A549 (cell line): ENCODE measurements around the gene FAM47E. TPM values are rescaled to one million over a fixed set of nuclear protein-coding genes. Genes with fewer than 3 reads are reported as not detected.
A peak's percentile ranks its signal among the peaks of the same experiment; 100 is the strongest.

ENCODE experiments used
- ATAC-seq, 2 experiments: fragments of 200-7000 bp in 1 of 2; fragments of >200 bp in 1 of 2; cut with Nextera tagmentation in 1 of 2; cut with Tn5 transposase in 1 of 2; 3 replicates each; pipeline versions ENCODE4 v1.8.0 to v1.9.1; 2018 to 2020; ENCODE audit warnings: mild to moderate bottlenecking in 1 of 2, moderate library complexity in 1 of 2
- CTCF ChIA-PET: fragments of 300-600 bp; sonication (Branson Sonifier 250); formaldehyde crosslinking; extraction: SDS; loops from one replicate; lab custom pipeline; 2021; ENCODE audit warnings: antibody characterized with exemption, inconsistent platforms; lab: Yijun Ruan, JAX
- POLR2A ChIA-PET: fragments of 350-600 bp; formaldehyde crosslinking; extraction: SDS; loops from one replicate; lab custom pipeline; 2021; ENCODE audit warnings: antibody characterized with exemption, inconsistent platforms; lab: Yijun Ruan, JAX
- DNase-seq, 2 experiments: peaks; one replicate each; pipeline versions ENCODE4 v3.0.0 to v3.0.0-alpha.2; 2011 to 2016; ENCODE audit warnings: low read depth in 1 of 2, low spot score in 1 of 2
- FAIRE-seq: peaks from 2 replicates; lab custom pipeline; 2011; peaks lifted over from hg19 to GRCh38; lab: Jason Lieb, UNC
- H3K27ac ChIP-seq, 2 experiments: fragments of >200 bp; sonication (Bioruptor Twin); formaldehyde crosslinking; 3 replicates each; pipeline ENCODE4 v1.5.1; 2016 to 2017
- H3K4me1 ChIP-seq: fragments of >200 bp; sonication (Bioruptor Twin); formaldehyde crosslinking; 3 replicates; pipeline ENCODE4 v1.6.1; 2016
- H3K4me2 ChIP-seq: fragments of >200 bp; sonication (Bioruptor Twin); formaldehyde crosslinking; 3 replicates; pipeline ENCODE4 v1.6.1; 2016
- H3K4me3 ChIP-seq: fragments of >200 bp; sonication (Bioruptor Twin); formaldehyde crosslinking; 3 replicates; pipeline ENCODE4 v1.5.1; 2016
- H3K9me3 ChIP-seq: fragments of >200 bp; sonication (Bioruptor Twin); formaldehyde crosslinking; 3 replicates; pipeline ENCODE4 v1.6.1; 2016
- CBX2 ChIP-seq: fragments of 200-600 bp; sonication (generic); IDR thresholded peaks from 2 replicates; pipeline ENCODE4 v1.6.1; 2016; ENCODE audit warnings: low read depth, mild to moderate bottlenecking, borderline replicate concordance
- CBX8 ChIP-seq: fragments of 200-600 bp; sonication (generic); IDR thresholded peaks from 2 replicates; pipeline ENCODE4 v1.6.1; 2016
- CEBPB ChIP-seq, 2 experiments: fragments of >200 bp in 1 of 2; sonication (Bioruptor Twin) in 1 of 2; formaldehyde crosslinking in 1 of 2; IDR thresholded peaks; 2 replicates each; pipeline ENCODE4 v1.6.1; 2012 to 2016
- CHD2 ChIP-seq: fragments of 150-350 bp; IDR thresholded peaks from 2 replicates; pipeline ENCODE4 v1.6.1; 2014; ENCODE audit warnings: low read length; ENCODE audit not compliant: partially characterized antibody
- ELK1 ChIP-seq: fragments of 150-350 bp; IDR thresholded peaks from 2 replicates; pipeline ENCODE4 v1.6.1; 2014; ENCODE audit warnings: low read depth, mild to moderate bottlenecking, low read length
- EP300 ChIP-seq, 2 experiments: fragments of >200 bp; sonication (Bioruptor Twin); formaldehyde crosslinking; IDR thresholded peaks; 2 replicates in 1 of 2; 3 replicates in 1 of 2; pipeline ENCODE4 v1.6.1; 2016 to 2017
- FOSB ChIP-seq: fragments of 250-450 bp; sonication (Bioruptor Pico); IDR thresholded peaks from 2 replicates; pipeline ENCODE4 v1.5.0; 2020; ENCODE audit warnings: mild to moderate bottlenecking, moderate library complexity
- FOSL2 ChIP-seq, 2 experiments: fragments of 450-650 bp in 1 of 2; fragments of >200 bp in 1 of 2; sonication (Bioruptor Twin) in 1 of 2; formaldehyde crosslinking; IDR thresholded peaks; 2 replicates each; pipeline versions ENCODE4 v1.5.0 to v1.6.1; 2016 to 2020; ENCODE audit warnings: mild to moderate bottlenecking in 1 of 2, moderate library complexity in 1 of 2
- FOXS1 ChIP-seq: fragments of 250-450 bp; sonication (Bioruptor Pico); IDR thresholded peaks from 2 replicates; pipeline ENCODE4 v1.5.0; 2020; ENCODE audit warnings: mild to moderate bottlenecking, moderate library complexity
- HEYL ChIP-seq: fragments of 250-450 bp; sonication (Bioruptor Pico); IDR thresholded peaks from 2 replicates; pipeline ENCODE4 v1.8.0; 2021; ENCODE audit warnings: mild to moderate bottlenecking, moderate library complexity
- HOXA7 ChIP-seq: fragments of 250-450 bp; sonication (Bioruptor Pico); IDR thresholded peaks from 2 replicates; pipeline ENCODE4 v1.5.0; 2020; ENCODE audit warnings: mild to moderate bottlenecking, moderate library complexity
- HOXB5 ChIP-seq: fragments of 250-450 bp; sonication (Bioruptor Pico); IDR thresholded peaks from 2 replicates; pipeline ENCODE4 v1.5.0; 2020; ENCODE audit warnings: mild to moderate bottlenecking, moderate library complexity
- KDM5A ChIP-seq: fragments of 200-600 bp; sonication (generic); IDR thresholded peaks from 2 replicates; pipeline ENCODE4 v1.6.1; 2016; ENCODE audit warnings: antibody characterized with exemption, mild to moderate bottlenecking
- MAFK ChIP-seq: fragments of 450-650 bp; IDR thresholded peaks from 2 replicates; pipeline ENCODE4 v1.6.1; 2014; ENCODE audit not compliant: partially characterized antibody
- NR3C1 ChIP-seq: fragments of >200 bp; sonication (Bioruptor Twin); formaldehyde crosslinking; IDR thresholded peaks from 3 replicates; pipeline ENCODE4 v1.6.1; 2017
- POLR2A ChIP-seq: IDR thresholded peaks from 2 replicates; pipeline ENCODE4 v1.6.1; 2012; ENCODE audit warnings: mild to moderate bottlenecking, low read length
- RFX5 ChIP-seq: fragments of 450-650 bp; IDR thresholded peaks from 2 replicates; pipeline ENCODE4 v1.7.1; 2014; ENCODE audit warnings: antibody characterized with exemption, mild to moderate bottlenecking, moderate library complexity
- RNF2 ChIP-seq: fragments of 200-600 bp; sonication (generic); IDR thresholded peaks from 2 replicates; pipeline ENCODE4 v1.6.1; 2016; ENCODE audit warnings: low read depth, mild to moderate bottlenecking, antibody characterized with exemption, moderate library complexity, borderline replicate concordance
- SMC3 ChIP-seq: fragments of >200 bp; sonication (Bioruptor Twin); formaldehyde crosslinking; IDR thresholded peaks from 3 replicates; pipeline ENCODE4 v1.6.1; 2018; ENCODE audit warnings: inconsistent platforms
- ZFP36 ChIP-seq: fragments of 450-650 bp; IDR thresholded peaks from 2 replicates; pipeline ENCODE4 v1.6.1; 2014; ENCODE audit warnings: borderline replicate concordance; ENCODE audit not compliant: partially characterized antibody
- ZSCAN20 ChIP-seq: fragments of 250-450 bp; sonication (Bioruptor Pico); IDR thresholded peaks from 2 replicates; pipeline ENCODE4 v1.8.0; 2022; ENCODE audit warnings: mild to moderate bottlenecking, moderate library complexity
- WGBS: methylation state at CpG from one replicate; pipeline ENCODE4 v1.1.6; 2017; ENCODE audit errors: missing lambda C conversion rate; 5-methylcytosine and 5-hydroxymethylcytosine counted together
- polyA plus RNA-seq, 4 experiments: library from polyadenylated mRNA; depleted of rRNA in 3 of 4; stranded (reverse); fragments of >200 nt; fragmentation: RNase III in 1 of 4; extraction: RNeasy Plus Mini Kit Qiagen cat#74134 plus additional on column Dnase treatment in 1 of 4; gene quantifications; 2 replicates in 3 of 4; 3 replicates in 1 of 4; pipeline ENCODE4 v1.2.3, GENCODE V29; 2011 to 2017
- TF ChIP-seq, protein P1 (sequence below): fragments of 200-600 bp; sonication (generic); IDR thresholded peaks from 2 replicates; pipeline ENCODE4 v1.6.1; 2016; ENCODE audit warnings: antibody characterized with exemption, mild to moderate bottlenecking, moderate library complexity
- TF ChIP-seq, protein P2 (sequence below): IDR thresholded peaks from 2 replicates; pipeline ENCODE4 v1.6.1; 2012

The FAM47E gene
- polyA plus RNA-seq, 2 of the 4 experiments (the other 2 are of a cell fraction), result 0.23 to 0.85 TPM

- DNase-seq (no peak), FAIRE-seq (no peak), ATAC-seq (no peak)
- H3K4me2 ChIP-seq, result no peak overlapping the region
- POLR2A ChIA-PET, result no interaction called here
- no peak for TF ChIP-seq CBX2
- no peak for TF ChIP-seq FOSB (CRISPR knock-in tag)
- no peak for TF ChIP-seq CHD2
- no peak for TF ChIP-seq CEBPB (IDR thresholded peaks at IDR 0.05)
- TF ChIP-seq HOXA7 (CRISPR knock-in tag), result no peak
- no peak for TF ChIP-seq HEYL (CRISPR knock-in tag)
- TF ChIP-seq EP300 (IDR thresholded peaks at IDR 0.05), result no peak
- TF ChIP-seq RNF2, result no peak
- no peak for TF ChIP-seq ZFP36
- TF ChIP-seq ELK1, result no peak
- TF ChIP-seq ZSCAN20 (CRISPR knock-in tag), result no peak
- TF ChIP-seq SMC3, result no peak
- TF ChIP-seq FOXS1 (CRISPR knock-in tag), result no peak
- TF ChIP-seq MAFK, result no peak
- TF ChIP-seq, protein P1, sequence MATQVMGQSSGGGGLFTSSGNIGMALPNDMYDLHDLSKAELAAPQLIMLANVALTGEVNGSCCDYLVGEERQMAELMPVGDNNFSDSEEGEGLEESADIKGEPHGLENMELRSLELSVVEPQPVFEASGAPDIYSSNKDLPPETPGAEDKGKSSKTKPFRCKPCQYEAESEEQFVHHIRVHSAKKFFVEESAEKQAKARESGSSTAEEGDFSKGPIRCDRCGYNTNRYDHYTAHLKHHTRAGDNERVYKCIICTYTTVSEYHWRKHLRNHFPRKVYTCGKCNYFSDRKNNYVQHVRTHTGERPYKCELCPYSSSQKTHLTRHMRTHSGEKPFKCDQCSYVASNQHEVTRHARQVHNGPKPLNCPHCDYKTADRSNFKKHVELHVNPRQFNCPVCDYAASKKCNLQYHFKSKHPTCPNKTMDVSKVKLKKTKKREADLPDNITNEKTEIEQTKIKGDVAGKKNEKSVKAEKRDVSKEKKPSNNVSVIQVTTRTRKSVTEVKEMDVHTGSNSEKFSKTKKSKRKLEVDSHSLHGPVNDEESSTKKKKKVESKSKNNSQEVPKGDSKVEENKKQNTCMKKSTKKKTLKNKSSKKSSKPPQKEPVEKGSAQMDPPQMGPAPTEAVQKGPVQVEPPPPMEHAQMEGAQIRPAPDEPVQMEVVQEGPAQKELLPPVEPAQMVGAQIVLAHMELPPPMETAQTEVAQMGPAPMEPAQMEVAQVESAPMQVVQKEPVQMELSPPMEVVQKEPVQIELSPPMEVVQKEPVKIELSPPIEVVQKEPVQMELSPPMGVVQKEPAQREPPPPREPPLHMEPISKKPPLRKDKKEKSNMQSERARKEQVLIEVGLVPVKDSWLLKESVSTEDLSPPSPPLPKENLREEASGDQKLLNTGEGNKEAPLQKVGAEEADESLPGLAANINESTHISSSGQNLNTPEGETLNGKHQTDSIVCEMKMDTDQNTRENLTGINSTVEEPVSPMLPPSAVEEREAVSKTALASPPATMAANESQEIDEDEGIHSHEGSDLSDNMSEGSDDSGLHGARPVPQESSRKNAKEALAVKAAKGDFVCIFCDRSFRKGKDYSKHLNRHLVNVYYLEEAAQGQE, result no peak
- no peak for TF ChIP-seq NR3C1
- no peak for TF ChIP-seq RFX5
- TF ChIP-seq FOSL2 (IDR thresholded peaks at IDR 0.05), result no peak
- no peak for TF ChIP-seq FOSL2 (CRISPR knock-in tag; IDR thresholded peaks at IDR 0.05)
- H3K4me1 ChIP-seq, result peaks cover 28% of the 10 kb centered on the region
- CTCF ChIA-PET, result no interaction called here
- peak overlapping the region in 1 of 2 experiments; percentile 47; a peak in 1 of 6 replicates for H3K27ac ChIP-seq
- WGBS, result 83% methylated on average over 4 of the region's 4 CpGs
- peaks cover 17% of the 10 kb centered on the region; the same call in 2 of the 3 replicates for H3K9me3 ChIP-seq
- H3K4me3 ChIP-seq, result no peak overlapping the region
Measured at GRCh38 chr4:76300012-76300411, 48.5 kb downstream of the FAM47E start.

DNA sequence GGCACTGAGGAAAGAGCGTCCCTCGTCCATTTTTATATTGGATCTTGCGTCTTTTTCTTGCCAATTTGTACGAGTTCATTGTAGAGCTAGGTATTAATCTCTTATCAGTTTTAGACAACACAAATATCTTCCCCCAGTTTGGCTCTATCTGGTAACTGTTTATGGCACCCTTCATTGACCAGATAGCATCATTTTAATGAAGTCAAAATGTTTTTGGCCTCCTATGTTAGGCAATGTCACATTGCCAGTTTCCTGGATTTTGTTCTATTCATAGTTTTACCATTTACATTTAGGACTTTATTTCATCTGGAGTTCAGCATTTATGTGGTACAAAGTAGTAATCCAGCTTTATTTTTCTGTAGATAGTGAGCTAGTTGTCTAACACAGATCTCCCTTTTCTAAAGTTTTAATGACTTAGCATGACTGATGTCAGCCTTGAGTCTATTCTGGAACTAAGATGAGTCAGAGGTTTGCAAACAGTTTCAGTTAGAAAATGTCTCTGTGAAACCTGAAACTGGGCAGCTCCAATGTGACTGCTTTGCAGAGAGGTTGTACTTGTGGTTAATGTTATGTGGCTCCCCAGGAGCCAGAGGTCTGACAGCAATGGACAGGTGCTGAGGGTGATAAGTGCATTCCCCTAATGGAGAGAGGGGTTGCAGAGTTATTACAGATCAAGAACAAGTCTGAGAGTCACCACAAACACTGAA is 49.7 kb downstream of the FAM47E start:
- POLR2A ChIA-PET, result interaction anchor here (1.0 kb wide), 1 partner anchor 88 kb away, joined by 3 read pairs; the partner anchor contains the start of gene SCARB2
- no peak for FAIRE-seq

More for the DNA sequence above, 49.7 kb downstream of the FAM47E start:
- DNase-seq (peak; percentile 43 to 66), ATAC-seq (peak; percentile 49 to 52; a peak in 3 of 6 replicates)
- peak overlapping the region; percentile 71 for H3K4me2 ChIP-seq
- no peak for TF ChIP-seq SMC3
- TF ChIP-seq, protein P2, sequence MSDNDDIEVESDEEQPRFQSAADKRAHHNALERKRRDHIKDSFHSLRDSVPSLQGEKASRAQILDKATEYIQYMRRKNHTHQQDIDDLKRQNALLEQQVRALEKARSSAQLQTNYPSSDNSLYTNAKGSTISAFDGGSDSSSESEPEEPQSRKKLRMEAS, result peak; percentile 22; the same call in 1 of the 2 replicates
- TF ChIP-seq FOSL2 (IDR thresholded peaks at IDR 0.05), result no peak
- TF ChIP-seq FOSL2 (CRISPR knock-in tag; IDR thresholded peaks at IDR 0.05), result peak; percentile 64
- no peak for TF ChIP-seq ZSCAN20 (CRISPR knock-in tag)
- TF ChIP-seq HOXB5 (CRISPR knock-in tag), result no peak
- TF ChIP-seq FOXS1 (CRISPR knock-in tag), result no peak
- TF ChIP-seq KDM5A, result no peak
- no peak for TF ChIP-seq CBX8
- no peak for TF ChIP-seq NR3C1
- TF ChIP-seq POLR2A, result no peak
- peaks cover 32% of the 10 kb centered on the region for H3K4me1 ChIP-seq
- H3K4me3 ChIP-seq, result no peak overlapping the region
- peaks cover 17% of the 10 kb centered on the region; the same call in 2 of the 3 replicates for H3K9me3 ChIP-seq
- CTCF ChIA-PET, result interaction anchor here (1.0 kb wide), 1 partner anchor 21 kb away, joined by 3 read pairs; no protein-coding TSS in a partner anchor
- H3K27ac ChIP-seq, result peak overlapping the region; percentile 63 to 84
- WGBS, result 95% methylated on average over 4 of the region's 4 CpGs
